Glutamatergic neuron (in vitro differentiated cells): ENCODE measurements around the gene MT1B. TPM values are rescaled to one million over a fixed set of nuclear protein-coding genes. Genes with fewer than 3 reads are reported as not detected.
A peak's percentile ranks its signal among the peaks of the same experiment; 100 is the strongest.

Experiments used
- DNase-seq: peaks from one replicate; pipeline ENCODE4 v3.0.0; 2022
- H3K27ac Mint-ChIP-seq: one replicate; pipeline ENCODE4 v1.8.0; 2020; ENCODE audit warnings: mild to moderate bottlenecking, mixed read lengths, inconsistent platforms; ENCODE audit not compliant: unreplicated experiment
- H3K27me3 Mint-ChIP-seq: one replicate; pipeline ENCODE4 v1.8.0; 2020; ENCODE audit warnings: mild to moderate bottlenecking, moderate library complexity, mixed read lengths, inconsistent platforms; ENCODE audit not compliant: unreplicated experiment
- H3K36me3 Mint-ChIP-seq: one replicate; pipeline ENCODE4 v1.8.0; 2020; ENCODE audit warnings: mild to moderate bottlenecking, mixed read lengths, inconsistent platforms; ENCODE audit not compliant: unreplicated experiment
- H3K4me1 Mint-ChIP-seq: one replicate; pipeline ENCODE4 v1.8.0; 2020; ENCODE audit warnings: mild to moderate bottlenecking, low read depth, mixed read lengths, inconsistent platforms; ENCODE audit not compliant: unreplicated experiment
- H3K4me3 Mint-ChIP-seq: one replicate; pipeline ENCODE4 v1.8.0; 2020; ENCODE audit warnings: mild to moderate bottlenecking, mixed read lengths, inconsistent platforms; ENCODE audit not compliant: unreplicated experiment
- H3K9me3 Mint-ChIP-seq: one replicate; pipeline ENCODE4 v1.8.0; 2020; ENCODE audit warnings: mild to moderate bottlenecking, moderate library complexity, mixed read lengths, inconsistent platforms; ENCODE audit not compliant: unreplicated experiment
- CTCF ChIP-seq: fragments of 200-600 bp; sonication (generic); IDR thresholded peaks from one replicate; pipeline ENCODE4 v1.5.0; 2021; ENCODE audit not compliant: partially characterized antibody, unreplicated experiment
- total RNA-seq: library from RNA; stranded (reverse); fragmentation: NEBNext Ultra II Directional; extraction: Animal tissue kit (Norgen Biotek cat#: 25700); gene quantifications from one replicate; pipeline ENCODE4 v1.2.1, GENCODE V29; 2021; ENCODE audit not compliant: unreplicated experiment

Gene MT1B
- total RNA-seq, 1 donor from 2014 or later = not detected

DNA sequence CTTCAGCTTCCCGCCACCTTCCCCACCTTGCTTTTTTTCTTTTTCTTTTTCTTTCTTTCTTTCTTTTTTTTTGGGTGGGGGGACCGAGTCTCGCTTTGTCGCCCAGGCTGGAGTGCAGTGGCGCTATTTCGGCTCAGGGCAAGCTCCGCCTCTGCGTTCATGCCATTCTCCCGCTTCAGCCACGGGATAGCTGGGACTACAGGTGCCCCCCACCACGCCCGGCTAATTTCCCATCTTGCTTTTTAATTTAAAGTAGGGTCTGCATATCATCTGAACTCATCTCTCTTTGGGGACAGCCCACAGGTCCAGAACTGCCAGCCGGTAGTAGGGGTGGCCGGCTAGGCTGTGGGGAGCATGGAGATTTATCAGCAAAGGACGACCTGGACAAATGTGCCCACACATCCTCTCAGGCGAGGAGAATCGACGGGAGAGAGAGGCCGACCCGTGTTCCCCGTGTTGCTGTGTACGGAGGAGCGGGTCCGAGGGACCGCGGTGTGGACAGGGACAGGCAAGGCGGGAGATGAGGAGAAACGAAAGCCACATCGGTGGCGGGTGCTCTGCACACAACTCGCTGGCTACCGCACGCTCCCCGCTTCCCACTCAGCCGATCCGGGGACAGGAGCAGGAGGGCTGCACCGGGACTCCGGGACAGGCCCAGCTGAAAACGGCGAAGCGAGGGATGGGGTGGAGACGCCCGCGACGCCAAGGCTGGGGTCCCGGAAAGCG, 16.8 kb upstream of the MT1B start:
- Mint-ChIP-seq H3K4me3 (peak overlapping the region; percentile 57), H3K27ac (no peak overlapping the region), H3K9me3 (peaks cover 9% of the 10 kb centered on the region), H3K27me3 (peaks cover 38% of the 10 kb centered on the region), H3K4me1 (peaks cover 14% of the 10 kb centered on the region), H3K36me3 (no peaks in the 10 kb centered on the region)
- TF ChIP-seq CTCF = no peak
- DNase-seq = no peak

DNA sequence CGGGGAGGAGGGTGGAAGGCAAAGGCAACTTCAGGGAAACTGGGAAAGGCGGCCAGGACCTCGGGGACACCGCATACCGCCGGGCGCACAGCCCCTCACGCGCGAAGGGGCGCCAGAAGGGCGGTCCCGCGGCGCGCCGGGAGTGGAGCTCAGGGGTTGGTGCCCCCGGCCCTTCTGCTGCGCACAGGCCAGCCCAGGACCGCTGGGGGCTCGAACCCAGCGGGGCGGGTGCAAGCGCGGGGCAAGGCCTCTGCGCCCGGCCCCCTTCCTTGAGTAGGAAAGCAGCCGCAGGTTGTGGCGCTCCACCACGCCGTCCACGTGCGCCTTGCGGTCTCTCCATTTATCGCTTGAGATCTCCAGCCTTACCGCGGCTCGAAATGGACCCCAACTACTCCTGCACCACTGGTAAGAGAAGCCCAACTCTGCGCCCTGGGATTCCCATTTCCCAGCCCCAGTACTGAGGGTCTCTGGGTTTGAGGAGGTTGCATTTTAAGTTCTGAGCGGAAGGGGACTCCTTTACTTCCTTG, 16.2 kb upstream of the MT1B start:
- Mint-ChIP-seq H3K9me3 (peaks cover 9% of the 10 kb centered on the region), H3K27ac (no peak overlapping the region), H3K27me3 (peaks cover 41% of the 10 kb centered on the region), H3K36me3 (no peaks in the 10 kb centered on the region), H3K4me1 (peaks cover 14% of the 10 kb centered on the region), H3K4me3 (no peak overlapping the region)
- no peak for DNase-seq
- no peak for TF ChIP-seq CTCF

DNA sequence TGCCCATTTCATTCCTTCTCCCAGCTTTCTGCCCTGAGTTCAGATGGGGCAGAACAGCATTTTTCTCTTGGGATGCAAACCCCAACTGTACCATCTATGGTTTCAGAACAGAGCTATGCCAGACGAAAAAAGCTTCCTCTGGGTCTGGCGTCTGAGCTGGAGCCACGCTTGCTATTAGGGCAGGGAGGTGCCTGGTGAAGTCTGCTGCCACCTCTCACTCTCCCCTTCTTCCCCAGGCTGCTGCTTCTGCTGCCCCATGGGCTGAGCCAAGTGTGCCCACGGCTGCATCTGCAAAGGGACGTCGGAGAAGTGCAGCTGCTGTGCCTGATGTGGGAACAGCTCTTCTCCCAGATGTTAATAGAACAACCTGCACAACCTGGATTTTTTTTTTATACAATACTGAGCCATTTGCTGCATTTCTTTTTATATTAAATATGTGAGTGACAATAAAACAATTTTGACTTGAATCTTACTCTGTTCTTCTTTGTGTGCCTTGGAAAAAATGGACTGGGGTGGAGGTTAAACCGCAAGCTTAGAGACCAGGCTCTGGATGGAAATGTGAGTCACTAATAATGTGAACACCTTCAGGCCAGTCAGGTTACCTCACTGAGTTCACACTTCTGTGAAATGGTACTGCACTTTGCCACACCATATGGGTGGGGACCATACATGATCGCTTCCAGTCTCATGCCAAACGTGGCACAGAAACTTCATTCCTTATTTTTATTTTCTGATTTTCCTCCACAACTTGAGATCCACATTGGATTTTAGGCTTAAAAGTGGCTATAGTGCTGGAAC, 14.9 kb upstream of the MT1B start:
- Mint-ChIP-seq H3K4me1 (peaks cover 13% of the 10 kb centered on the region), H3K9me3 (peaks cover 5% of the 10 kb centered on the region), H3K27me3 (peaks cover 48% of the 10 kb centered on the region), H3K36me3 (no peaks in the 10 kb centered on the region), H3K27ac (no peak overlapping the region), H3K4me3 (no peak overlapping the region)
- no peak for DNase-seq
- no peak for TF ChIP-seq CTCF

- Mint-ChIP-seq H3K4me1 (peaks cover 8% of the 10 kb centered on the region), H3K9me3 (peaks cover 5% of the 10 kb centered on the region), H3K4me3 (peak within 1 kb of the TSS; percentile 85), H3K27ac (no peak within 1 kb of the TSS), H3K36me3 (no peaks in the 10 kb centered on the region), H3K27me3 (peaks cover 52% of the 10 kb centered on the region)
- peak; percentile 66 for DNase-seq
- no peak for TF ChIP-seq CTCF
Observed at GRCh38 chr16:56637814-56638750, 13.6 kb upstream of the MT1B start, which contains the start of gene MT1A. Gene MT1A, plus strand, starts transcription at chr16:56638666. Its CDS starts 73 bp downstream, at chr16:56638739.
